GM12873 (cell line): ENCODE data around the gene BRD3OS.

Experiments
- CTCF ChIP-seq: IDR thresholded peaks from 2 replicates; pipeline ENCODE4 v1.5.1; 2012; ENCODE audit warnings: low read depth, mild to moderate bottlenecking, moderate library complexity, low read length, control low read depth; ENCODE audit not compliant: insufficient read depth; ENCODE audit errors: missing control alignments

BRD3OS gene

GRCh38 chr9:134040781-134041648 lies 15.7 kb downstream of the BRD3OS start:
- no peak for TF ChIP-seq CTCF

- TF ChIP-seq CTCF: no peak
These were observed 16.3 kb downstream of the BRD3OS start for GRCh38 chr9:134041649-134041962.

GRCh38 chr9:134043531-134043988 lies 18.3 kb downstream of the BRD3OS start:
- TF ChIP-seq CTCF: no peak

- TF ChIP-seq CTCF: no peak
These were observed 19.7 kb downstream of the BRD3OS start for GRCh38 chr9:134044944-134045343.

- TF ChIP-seq CTCF: no peak
These were observed 20.7 kb downstream of the BRD3OS start for GRCh38 chr9:134045841-134046544.

GRCh38 chr9:134046894-134047681 lies 21.8 kb downstream of the BRD3OS start:
- no peak for TF ChIP-seq CTCF
